Smooth muscle cell (in vitro differentiated cells): ENCODE results near the gene EEFSEC. TPM values are rescaled to one million over a fixed set of nuclear protein-coding genes. Genes with fewer than 3 reads are reported as not detected.

ENCODE experiments used
- DNase-seq: peaks from one replicate; lab custom pipeline; 2025; ENCODE audit not compliant: unreplicated experiment; lab: John Stamatoyannopoulos, UW
- H2AFZ ChIP-seq: fragments of 200-600 bp; sonication (generic); 2 replicates; pipeline ENCODE4 v1.6.0; 2016; ENCODE audit warnings: antibody characterized with exemption, low read depth, mild to moderate bottlenecking
- H3F3A ChIP-seq: fragments of 200-600 bp; sonication (generic); 2 replicates; pipeline ENCODE4 v1.6.0; 2017; ENCODE audit warnings: antibody characterized with exemption, low read depth
- H3K27ac ChIP-seq: fragments of 200-600 bp; sonication (generic); 2 replicates; pipeline ENCODE4 v1.5.1; 2016; ENCODE audit warnings: low read depth, mild to moderate bottlenecking
- H3K27me3 ChIP-seq: fragments of 200-600 bp; sonication (generic); 2 replicates; pipeline ENCODE4 v1.6.1; 2016; ENCODE audit warnings: low read depth, mild to moderate bottlenecking
- H3K36me3 ChIP-seq: fragments of 200-600 bp; sonication (generic); 2 replicates; pipeline ENCODE4 v1.5.1; 2016; ENCODE audit warnings: low read depth
- H3K4me1 ChIP-seq: fragments of 200-600 bp; sonication (generic); 2 replicates; pipeline ENCODE4 v1.5.1; 2016; ENCODE audit warnings: low read depth
- H3K4me2 ChIP-seq: fragments of 200-600 bp; sonication (generic); 2 replicates; pipeline ENCODE4 v1.6.0; 2016; ENCODE audit warnings: mild to moderate bottlenecking
- H3K4me3 ChIP-seq: fragments of 200-600 bp; sonication (generic); 2 replicates; pipeline ENCODE4 v1.5.1; 2016; ENCODE audit warnings: mild to moderate bottlenecking
- H3K79me2 ChIP-seq: fragments of 200-600 bp; sonication (generic); 2 replicates; pipeline ENCODE4 v1.6.0; 2016; ENCODE audit warnings: low read depth, mild to moderate bottlenecking
- H3K9ac ChIP-seq: fragments of 200-600 bp; sonication (generic); 2 replicates; pipeline ENCODE4 v1.6.0; 2016; ENCODE audit warnings: low read depth
- H3K9me3 ChIP-seq: fragments of 200-600 bp; sonication (generic); replicated peaks from 2 replicates; pipeline ENCODE4 v1.5.1; 2016; ENCODE audit warnings: low read depth
- H4K20me1 ChIP-seq: fragments of 200-600 bp; sonication (generic); 2 replicates; pipeline ENCODE4 v1.6.0; 2016; ENCODE audit warnings: low read depth
- CTCF ChIP-seq: fragments of 200-600 bp; sonication (generic); IDR thresholded peaks from 2 replicates; pipeline ENCODE4 v1.5.1; 2017; ENCODE audit warnings: borderline replicate concordance, mild to moderate bottlenecking, antibody characterized with exemption; ENCODE audit not compliant: insufficient read depth, poor library complexity, severe bottlenecking
- WGBS: methylation state at CpG from one replicate; pipeline ENCODE4 v1.1.7; 2016; ENCODE audit warnings: low lambda C conversion rate; 5-methylcytosine and 5-hydroxymethylcytosine counted together
- polyA plus RNA-seq: library from polyadenylated mRNA; unstranded; fragments of >200 nt; fragmentation: Nextera tagmentation; extraction: Ambion mirVana; gene quantifications from 2 replicates; pipeline ENCODE4 v1.2.1, GENCODE V29; 2016
- total RNA-seq: library from RNA; depleted of rRNA; stranded (reverse); fragments of >200 nt; gene quantifications from 2 replicates; pipeline ENCODE4 v1.2.3, GENCODE V29; 2014

EEFSEC gene
- total and polyA plus RNA-seq, 2 experiments from 2014 or later, result 12.4 to 17.1 TPM

- TF ChIP-seq CTCF, result no peak
- Histone ChIP-seq H2AFZ (no peak overlapping the region), H3K4me1 (peaks cover 9% of the 10 kb centered on the region), H3F3A (no peaks in the 10 kb centered on the region), H3K27ac (no peak overlapping the region), H4K20me1 (peaks cover 10% of the 10 kb centered on the region), H3K9me3 (no peaks in the 10 kb centered on the region), H3K4me3 (no peak overlapping the region), H3K79me2 (no peaks in the 10 kb centered on the region), H3K4me2 (no peak overlapping the region), H3K9ac (no peak overlapping the region), H3K36me3 (no peaks in the 10 kb centered on the region), H3K27me3 (no peaks in the 10 kb centered on the region)
- DNase-seq, result no peak
- WGBS, result 94% methylated on average over 12 of the region's 12 CpGs
Observed at GRCh38 chr3:128379367-128380160, 226.3 kb downstream of the EEFSEC start.

- peaks cover 9% of the 10 kb centered on the region for H3K4me1 ChIP-seq
- H3K27ac ChIP-seq, result no peak overlapping the region
- H3F3A ChIP-seq, result no peaks in the 10 kb centered on the region
- no peak for DNase-seq
- no peak overlapping the region for H3K9ac ChIP-seq
- H4K20me1 ChIP-seq, result peaks cover 10% of the 10 kb centered on the region
- no peak overlapping the region for H2AFZ ChIP-seq
- H3K9me3 ChIP-seq, result no peaks in the 10 kb centered on the region
- TF ChIP-seq CTCF, result no peak
- H3K27me3 ChIP-seq, result no peaks in the 10 kb centered on the region
- H3K4me3 ChIP-seq, result no peak overlapping the region
- WGBS, result 98% methylated on average over 5 of the region's 5 CpGs
- no peaks in the 10 kb centered on the region for H3K36me3 ChIP-seq
- H3K4me2 ChIP-seq, result no peak overlapping the region
- H3K79me2 ChIP-seq, result no peaks in the 10 kb centered on the region
Observed at GRCh38 chr3:128380295-128380694, 227.0 kb downstream of the EEFSEC start.

- Histone ChIP-seq H3K36me3 (no peaks in the 10 kb centered on the region), H3K4me1 (peaks cover 9% of the 10 kb centered on the region), H3F3A (no peaks in the 10 kb centered on the region), H4K20me1 (peaks cover 10% of the 10 kb centered on the region), H3K9me3 (no peaks in the 10 kb centered on the region), H3K27ac (no peak overlapping the region), H3K27me3 (no peaks in the 10 kb centered on the region), H2AFZ (no peak overlapping the region), H3K79me2 (no peaks in the 10 kb centered on the region), H3K9ac (no peak overlapping the region), H3K4me3 (no peak overlapping the region), H3K4me2 (no peak overlapping the region)
- no peak for DNase-seq
- no peak for TF ChIP-seq CTCF
- whole genome bisulfite sequencing, result 97% methylated on average over 6 of the region's 6 CpGs
Observed at GRCh38 chr3:128380719-128381118, 227.4 kb downstream of the EEFSEC start.

- Histone ChIP-seq H3K4me1 (peaks cover 9% of the 10 kb centered on the region), H3K36me3 (no peaks in the 10 kb centered on the region)
- TF ChIP-seq CTCF, result no peak
Observed at GRCh38 chr3:128381609-128382008, 228.3 kb downstream of the EEFSEC start.

More at GRCh38 chr3:128381609-128382008, 228.3 kb downstream of the EEFSEC start:
- Histone ChIP-seq H3K4me3 (no peak overlapping the region), H4K20me1 (peaks cover 10% of the 10 kb centered on the region), H3K9ac (no peak overlapping the region), H3K79me2 (no peaks in the 10 kb centered on the region), H3F3A (no peaks in the 10 kb centered on the region), H3K27ac (no peak overlapping the region), H2AFZ (no peak overlapping the region), H3K9me3 (no peaks in the 10 kb centered on the region), H3K4me2 (no peak overlapping the region), H3K27me3 (no peaks in the 10 kb centered on the region)
- no peak for DNase-seq
- WGBS, result 96% methylated on average over 10 of the region's 10 CpGs
